Tibial artery (tissue), 4 donors: Measurements from ENCODE around the gene TCEAL9.
A peak's percentile ranks its signal among the peaks of the same experiment; 100 is the strongest.

Experiments used
- DNase-seq, 2 donors: peaks; one replicate each; pipeline ENCODE4 v3.0.0-alpha.2; 2019
- H3K27ac ChIP-seq, 2 donors: fragments of 200-600 bp; sonication (generic) in 1 of 2; 1 replicate in 1 of 2; 2 replicates in 1 of 2; pipeline ENCODE4 v1.5.1; 2018 to 2019; ENCODE audit warnings: mild to moderate bottlenecking in 1 of 2
- H3K27me3 ChIP-seq, 2 donors: fragments of 200-600 bp; sonication (generic) in 1 of 2; one replicate each; pipeline versions ENCODE4 v1.5.1 to v1.6.0; 2016 to 2019
- H3K36me3 ChIP-seq, 3 donors: fragments of 200-600 bp; sonication (generic) in 2 of 3; one replicate each; pipeline ENCODE4 v1.5.1; 2016 to 2019; ENCODE audit warnings: mild to moderate bottlenecking in 2 of 3
- H3K4me1 ChIP-seq, 4 donors: fragments of 200-600 bp; sonication (generic) in 2 of 4; 1 replicate in 3 of 4; 2 replicates in 1 of 4; pipeline ENCODE4 v1.5.1; 2016 to 2019
- H3K4me3 ChIP-seq, 2 donors: fragments of 200-600 bp; sonication (generic) in 1 of 2; 1 replicate in 1 of 2; 2 replicates in 1 of 2; pipeline ENCODE4 v1.5.1; 2018 to 2019; ENCODE audit warnings: mild to moderate bottlenecking in 2 of 2
- H3K9me3 ChIP-seq, 3 donors: fragments of 200-600 bp; sonication (generic) in 1 of 3; one replicate each; pipeline ENCODE4 v1.5.1; 2016 to 2019
- CTCF ChIP-seq, 2 experiments: fragments of 200-600 bp in 1 of 2; fragments of 450-650 bp in 1 of 2; IDR thresholded peaks; one replicate each; pipeline ENCODE4 v1.5.1; 2017 to 2019; ENCODE audit warnings: antibody characterized with exemption in 2 of 2, mild to moderate bottlenecking in 1 of 2, moderate library complexity in 1 of 2
- intact Hi-C: fragments of 100-400 bp; cut with DNase I; formaldehyde crosslinking; loops from one replicate; pipeline ENCODE4 v1.15.0; 2023; ENCODE audit warnings: low total_unique reads

TCEAL9 gene

GRCh38 chrX:103399744-103400143 lies 43.4 kb downstream of the TCEAL9 start:
- no peak for TF ChIP-seq CTCF (IDR thresholded peaks at IDR 0.05)
- DNase-seq, result no peak
- H3K4me1 ChIP-seq, result no peaks in the 10 kb centered on the region
- H3K27ac ChIP-seq, result no peak overlapping the region
- no peak overlapping the region for H3K4me3 ChIP-seq
- no peaks in the 10 kb centered on the region for H3K36me3 ChIP-seq
- intact Hi-C loops, result loop anchor here (10.0 kb wide), 1 partner anchor 45 kb away; the partner anchor contains the start of gene TCEAL9
- no peaks in the 10 kb centered on the region for H3K27me3 ChIP-seq
- H3K9me3 ChIP-seq, result no peaks in the 10 kb centered on the region

DNA sequence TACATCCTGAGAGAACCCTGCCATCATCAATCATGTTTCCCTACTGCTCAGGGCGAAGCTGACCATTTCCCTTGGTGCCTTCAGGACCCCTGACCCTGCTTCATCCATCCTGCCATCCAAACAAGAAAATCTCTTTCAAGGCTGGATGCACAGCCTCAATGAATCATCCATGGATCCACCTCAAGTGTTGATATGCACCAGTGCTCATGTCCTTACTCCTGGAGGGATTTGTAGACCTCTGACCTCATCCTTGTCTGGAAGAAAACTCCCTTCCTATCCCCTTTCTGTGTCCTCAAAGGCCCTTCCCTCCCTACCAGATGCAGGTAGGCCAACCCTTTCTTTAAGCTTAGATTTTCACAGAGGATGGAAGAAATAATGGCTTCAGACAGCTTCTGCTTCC lies 44.6 kb downstream of the TCEAL9 start:
- no peak for TF ChIP-seq CTCF (IDR thresholded peaks at IDR 0.05)
- intact Hi-C loops, result loop anchor here (10.0 kb wide), 1 partner anchor 46 kb away; the partner anchor contains the start of gene TCEAL9
- Histone ChIP-seq H3K36me3 (no peaks in the 10 kb centered on the region), H3K4me1 (no peaks in the 10 kb centered on the region), H3K4me3 (no peak overlapping the region), H3K9me3 (no peaks in the 10 kb centered on the region), H3K27ac (no peak overlapping the region), H3K27me3 (no peaks in the 10 kb centered on the region)
- no peak for DNase-seq

GRCh38 chrX:103404231-103405008 lies 48.1 kb downstream of the TCEAL9 start:
- no peak for TF ChIP-seq CTCF (IDR thresholded peaks at IDR 0.05)
- H3K27ac ChIP-seq, result peak overlapping the region; percentile 62 to 72
- intact Hi-C loops, result loop anchor here (10.0 kb wide), 1 partner anchor 50 kb away; the partner anchor contains the start of gene TCEAL9
- H3K27me3 ChIP-seq, result no peaks in the 10 kb centered on the region
- no peaks in the 10 kb centered on the region for H3K4me1 ChIP-seq
- H3K4me3 ChIP-seq, result peak overlapping the region; percentile 55 to 57
- H3K36me3 ChIP-seq, result no peaks in the 10 kb centered on the region
- no peaks in the 10 kb centered on the region for H3K9me3 ChIP-seq
- peak; percentile 58 to 79 for DNase-seq

DNA sequence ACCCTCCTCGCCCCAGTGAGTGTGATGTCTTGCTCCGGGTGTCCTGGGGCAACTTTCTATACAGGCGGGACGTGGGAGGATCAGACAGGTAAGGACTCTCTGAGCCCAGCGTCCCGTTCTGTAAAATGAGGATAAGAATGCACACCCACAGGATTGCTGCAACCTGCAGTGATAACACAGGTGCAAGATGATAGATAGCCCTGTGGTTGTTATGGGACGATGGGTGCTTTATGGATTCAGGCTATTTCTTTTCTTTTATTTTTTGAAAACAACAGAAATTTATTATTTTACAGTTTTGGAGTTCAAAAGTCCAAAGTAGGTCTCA lies 48.7 kb downstream of the TCEAL9 start:
- no peaks in the 10 kb centered on the region for H3K36me3 ChIP-seq
- no peak for TF ChIP-seq CTCF (IDR thresholded peaks at IDR 0.05)
- no peaks in the 10 kb centered on the region for H3K9me3 ChIP-seq
- intact Hi-C loops, result loop anchor here (10.0 kb wide), 1 partner anchor 50 kb away; the partner anchor contains the start of gene TCEAL9
- no peak for DNase-seq
- H3K4me1 ChIP-seq, result no peaks in the 10 kb centered on the region
- no peaks in the 10 kb centered on the region for H3K27me3 ChIP-seq
- H3K27ac ChIP-seq, result peak overlapping the region; percentile 62 to 72
- peak overlapping the region; percentile 55 to 57 for H3K4me3 ChIP-seq

GRCh38 chrX:103406256-103406655 lies 50.0 kb downstream of the TCEAL9 start:
- Histone ChIP-seq H3K4me1 (no peaks in the 10 kb centered on the region), H3K9me3 (no peaks in the 10 kb centered on the region), H3K36me3 (no peaks in the 10 kb centered on the region), H3K27me3 (no peaks in the 10 kb centered on the region), H3K4me3 (no peak overlapping the region), H3K27ac (no peak overlapping the region)
- intact Hi-C loops, result loop anchor here (10.0 kb wide), 1 partner anchor 51 kb away; the partner anchor contains the start of gene TCEAL9
- DNase-seq, result no peak
- no peak for TF ChIP-seq CTCF (IDR thresholded peaks at IDR 0.05)
